DMS53 treated with DMSO at 0.1 percent for 48 hours (cell line): ENCODE measurements around the gene OR8A1.
"Not testable (repeated sequence)": the region's sequence is repeated elsewhere in the genome, so short reads cannot be mapped to it uniquely, and the experiment has no call there.

Experiments
- DNase-seq: peaks from one replicate; lab custom pipeline; 2025; ENCODE audit not compliant: unreplicated experiment; lab: John Stamatoyannopoulos, UW

The OR8A1 gene

DNA sequence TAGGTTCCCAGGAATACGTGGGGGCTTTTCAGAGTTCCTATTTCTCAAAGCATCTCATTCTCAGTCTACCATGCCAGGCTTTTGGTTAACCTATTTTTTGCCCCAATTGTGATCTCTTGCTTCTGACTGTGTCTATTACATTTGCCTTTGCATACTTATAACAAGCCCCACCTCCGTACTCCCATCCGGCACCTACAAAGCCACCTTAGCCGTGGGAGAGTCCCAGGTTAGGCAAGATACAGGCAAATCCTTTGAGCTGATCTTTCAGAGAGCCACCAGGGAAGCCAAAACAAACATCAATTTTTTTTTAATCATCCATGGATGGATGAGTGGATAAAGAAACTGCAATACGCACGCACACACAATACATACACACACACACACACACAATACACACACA, 22.8 kb downstream of the OR8A1 start:
- no peak for DNase-seq

DNA sequence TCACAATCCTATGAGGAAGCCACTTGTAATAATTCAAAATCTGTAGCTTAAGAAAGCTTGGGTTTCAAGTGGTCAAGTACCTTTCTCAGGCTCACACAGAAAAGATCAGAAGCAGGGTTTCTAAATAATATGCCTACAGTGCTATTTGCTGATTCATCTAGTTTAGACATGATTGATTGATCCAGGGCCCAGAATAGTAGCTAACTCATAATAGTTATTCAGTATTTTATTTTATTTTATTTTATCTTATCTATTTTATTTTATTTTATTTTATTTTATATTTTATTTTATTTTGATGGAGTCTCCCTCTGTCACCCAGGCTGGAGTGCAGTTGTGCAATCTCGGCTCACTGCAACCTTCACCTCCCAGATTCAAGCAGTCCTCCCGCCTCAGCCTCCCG, 25.5 kb downstream of the OR8A1 start:
- no peak for DNase-seq

DNA sequence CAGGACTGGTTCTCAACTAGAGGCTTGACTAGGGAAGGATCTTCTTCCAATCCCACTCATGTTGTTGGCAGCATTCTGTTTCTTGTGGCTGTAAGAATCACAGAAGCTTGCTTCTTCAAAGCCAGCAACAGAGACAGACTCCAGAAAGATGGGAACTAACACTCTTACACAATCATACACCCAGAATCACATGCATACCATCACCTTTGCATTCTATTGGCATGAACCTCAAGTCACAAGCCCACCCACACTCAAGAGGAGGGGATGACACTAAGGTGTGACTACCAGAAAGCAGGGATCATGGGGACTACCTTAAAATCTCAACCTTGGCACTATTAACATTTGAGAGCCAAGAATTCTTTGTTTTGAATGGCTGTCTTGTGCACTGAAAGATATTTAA, 27.8 kb downstream of the OR8A1 start:
- DNase-seq, result no peak

DNA sequence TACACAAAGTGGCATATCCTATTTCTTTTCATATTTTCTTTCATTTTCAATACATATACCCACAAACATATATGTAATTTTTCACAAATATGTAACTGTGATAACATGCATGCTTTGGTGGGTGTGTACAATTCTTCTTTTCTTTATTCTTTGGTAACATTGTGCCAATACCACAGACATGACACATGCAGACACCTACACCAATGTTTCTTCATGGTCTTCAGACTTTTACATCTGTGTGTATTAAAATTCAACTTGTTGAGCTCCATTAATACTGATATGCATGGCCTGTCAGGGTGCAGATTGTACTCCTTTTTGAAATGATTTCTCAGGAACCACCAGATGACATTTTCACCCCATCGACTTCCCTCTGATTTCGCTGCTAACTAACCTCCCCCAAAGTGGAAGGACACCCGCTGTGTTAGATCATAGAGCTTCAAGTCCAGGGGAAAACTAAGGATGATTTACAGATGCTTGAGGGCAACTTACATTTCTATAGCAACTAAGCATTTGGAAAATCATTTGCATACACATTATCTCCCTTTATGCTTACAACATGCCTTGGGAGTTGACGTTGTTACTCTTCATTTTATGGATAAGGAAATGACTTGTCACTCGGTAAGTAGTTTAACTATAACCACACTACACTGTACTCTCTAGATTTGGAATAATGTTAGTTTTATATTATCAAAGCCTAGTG, 31.0 kb downstream of the OR8A1 start:
- DNase-seq, result no peak

DNA sequence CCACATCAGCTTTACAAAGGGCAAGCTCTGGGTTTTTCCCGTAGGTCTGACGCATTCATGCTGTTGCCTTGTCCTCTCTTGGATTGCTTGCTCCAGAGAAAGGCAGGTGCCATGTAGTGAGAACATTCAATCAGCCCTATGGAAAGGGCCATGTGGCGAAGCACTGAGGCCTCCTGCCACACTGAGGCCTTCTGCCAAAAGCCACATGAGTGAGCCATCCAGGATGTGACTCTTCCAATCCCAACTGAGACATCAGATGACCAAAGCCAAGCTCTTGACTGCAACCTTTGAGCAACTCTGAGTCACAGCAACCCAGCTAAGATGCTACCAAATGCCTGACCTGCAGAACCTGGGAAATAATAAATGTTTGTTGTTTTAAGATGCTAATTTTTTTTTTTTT, 32.4 kb downstream of the OR8A1 start:
- DNase-seq, result no peak

DNA sequence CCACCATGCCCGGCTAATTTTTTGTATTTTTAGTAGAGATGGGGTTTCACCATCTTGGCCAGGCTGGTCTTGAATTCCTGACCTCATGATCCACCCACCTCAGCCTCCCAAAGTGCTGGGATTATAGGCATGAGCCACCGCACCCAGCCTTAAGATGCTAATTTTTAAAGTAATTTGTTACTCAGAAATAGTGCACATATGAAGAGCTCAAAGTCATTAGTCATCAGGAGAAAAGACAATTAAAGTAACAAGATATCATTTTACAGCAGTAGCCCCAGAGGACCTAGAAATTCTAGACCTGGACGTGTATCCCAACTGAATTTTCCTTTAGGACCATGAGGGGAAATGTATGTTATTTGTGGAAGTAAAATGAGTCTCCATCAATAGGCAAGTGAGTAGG, 32.9 kb downstream of the OR8A1 start:
- not testable (repeated sequence) for DNase-seq

DNA sequence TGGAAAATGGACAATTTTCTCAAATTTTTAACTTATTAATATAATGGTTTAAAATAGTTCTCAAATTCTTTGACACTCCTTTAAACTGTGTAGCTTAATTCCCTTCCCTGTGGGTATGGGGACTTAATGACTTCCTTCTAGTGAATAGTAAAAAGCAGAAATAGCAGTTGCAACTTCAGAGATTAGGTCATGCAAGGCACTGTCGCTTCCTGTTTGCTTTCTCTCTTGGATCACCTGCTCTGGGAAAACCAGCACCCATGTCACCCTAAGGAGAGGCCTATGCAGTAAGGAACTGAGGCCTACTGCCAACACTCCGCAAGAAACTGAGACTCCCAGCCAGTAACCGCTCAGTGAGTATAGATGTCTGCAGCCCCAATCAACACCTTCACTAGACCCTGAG, 35.9 kb downstream of the OR8A1 start:
- DNase-seq, result peak; percentile 89

DNA sequence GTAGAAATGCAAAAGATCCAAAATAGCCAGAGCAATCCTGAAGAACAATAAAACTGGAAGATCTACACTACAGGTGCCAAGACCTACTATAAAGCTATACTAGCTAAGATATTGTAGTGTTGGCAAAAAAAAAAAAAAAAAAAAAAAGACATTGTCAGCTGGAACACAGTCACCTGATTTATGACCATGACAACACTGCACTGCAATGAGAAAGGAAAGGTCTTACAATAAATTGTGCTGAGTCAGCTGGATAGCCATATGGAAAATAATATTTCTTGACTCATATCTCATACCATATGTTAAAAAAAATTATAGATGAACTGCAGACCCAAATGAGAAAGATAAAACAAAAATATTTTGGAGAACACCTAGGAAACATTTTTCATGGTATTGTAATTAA, 38.4 kb downstream of the OR8A1 start:
- no peak for DNase-seq

DNA sequence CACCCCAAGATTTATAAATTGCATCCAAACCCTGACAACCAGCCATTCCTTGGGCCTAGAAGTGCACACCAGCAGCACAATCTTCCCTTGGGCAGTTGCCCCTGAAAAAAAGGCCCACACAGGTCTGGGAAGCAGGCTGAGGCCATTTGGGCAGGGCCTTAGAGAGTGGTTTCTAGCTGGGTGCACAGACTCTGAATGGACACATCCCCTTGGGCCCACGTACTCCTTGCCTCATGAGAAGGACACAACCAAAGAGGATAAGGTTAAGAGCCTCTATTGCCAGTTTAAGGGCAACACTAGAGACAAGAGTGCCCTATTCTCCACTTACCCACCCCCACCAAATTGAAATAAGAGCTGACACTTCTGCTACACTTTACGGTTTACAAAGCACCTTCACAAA, 40.5 kb downstream of the OR8A1 start:
- no peak for DNase-seq

DNA sequence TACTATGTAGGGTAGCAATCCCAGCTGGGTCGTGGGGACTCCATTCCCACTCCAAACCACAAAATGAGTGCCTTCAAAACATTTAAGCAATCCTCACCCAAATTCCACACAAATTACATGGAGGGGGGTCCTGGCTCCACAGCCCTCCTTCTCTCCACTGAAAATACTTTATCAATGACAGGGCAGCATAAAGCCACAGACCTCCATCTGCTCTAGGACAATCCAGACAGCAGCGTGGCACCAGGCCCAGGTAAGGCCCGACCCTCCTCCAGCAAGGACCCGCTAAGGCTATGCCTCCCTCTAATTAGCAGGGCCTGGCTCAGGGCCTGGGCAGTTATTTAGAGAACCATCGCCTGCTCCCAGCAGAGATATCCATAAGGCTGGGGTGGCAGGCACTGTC, 41.3 kb downstream of the OR8A1 start, which contains the start of gene PANX3:
PANX3 (plus strand) TSS at position 365 of the 400 bp plus-strand sequence. CDS start 129 bp downstream, outside the sequence.
- DNase-seq, result no peak

DNA sequence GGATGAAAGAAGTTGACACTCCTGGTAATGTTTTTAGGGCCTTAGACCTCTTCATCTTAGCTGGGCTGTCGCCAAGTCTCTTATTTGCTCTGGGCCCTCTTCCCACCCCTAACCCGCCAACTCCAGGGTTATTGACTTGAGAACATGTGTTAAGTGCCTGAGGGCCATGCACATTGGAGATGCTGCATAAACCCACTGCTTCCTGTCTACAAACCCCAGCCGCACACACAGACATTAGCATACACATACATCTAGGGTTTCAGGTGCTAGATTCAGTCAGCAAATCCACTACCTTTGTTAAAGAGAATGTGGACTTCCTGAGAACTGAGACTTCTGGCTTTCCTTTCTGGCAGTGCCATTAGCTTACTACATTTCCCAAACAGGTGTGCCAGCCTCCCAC, 42.2 kb downstream of the OR8A1 start:
- no peak for DNase-seq

DNA sequence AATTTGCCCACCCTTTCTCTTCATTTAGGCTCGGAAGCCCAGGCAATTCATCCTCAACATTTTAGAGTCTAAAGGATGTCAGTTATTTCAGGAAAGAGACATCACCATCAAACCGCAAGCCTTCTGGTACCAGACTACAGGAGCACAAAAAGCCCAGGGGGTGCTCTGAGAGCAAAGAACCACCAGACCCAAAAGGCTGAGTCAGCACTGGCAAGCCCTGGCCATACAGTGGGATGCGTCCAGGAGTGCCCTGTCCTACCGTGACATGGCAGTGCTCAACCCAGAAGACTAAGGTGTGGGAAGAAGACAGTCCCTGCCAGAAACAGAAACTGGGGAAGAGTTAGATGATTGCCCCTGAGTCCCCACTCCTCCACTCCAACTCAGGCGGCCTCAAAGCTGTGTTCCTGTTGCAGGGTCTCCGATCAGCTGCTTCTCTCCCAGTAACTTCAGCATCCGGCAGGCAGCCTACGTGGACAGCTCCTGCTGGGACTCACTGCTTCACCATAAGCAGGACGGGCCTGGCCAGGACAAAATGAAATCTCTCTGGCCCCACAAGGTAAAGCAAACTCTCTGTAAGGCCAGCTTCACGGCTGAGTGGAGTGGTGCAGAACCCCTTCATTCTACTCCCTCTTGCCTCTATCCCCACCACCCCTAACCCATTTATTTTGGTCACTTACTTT, 42.9 kb downstream of the OR8A1 start:
- DNase-seq, result no peak

DNA sequence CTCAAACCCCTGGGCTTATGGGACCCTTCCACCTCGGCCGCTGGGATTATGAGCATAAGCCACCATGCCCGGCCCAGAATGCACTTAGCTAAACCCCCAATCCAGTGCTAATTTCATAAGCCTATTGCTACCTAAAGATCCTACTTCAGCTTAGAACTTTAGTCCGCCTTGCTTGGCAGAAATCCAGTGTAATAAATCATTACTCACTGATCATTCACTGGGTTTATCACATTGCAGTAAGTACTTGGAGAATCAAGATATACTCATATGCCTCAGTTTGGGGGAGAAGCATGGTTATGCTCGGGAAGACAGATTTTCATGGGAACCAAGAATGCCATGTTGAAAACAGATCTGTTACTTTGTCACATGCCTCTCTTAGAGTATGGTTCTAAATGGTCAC, 49.1 kb downstream of the OR8A1 start:
- no peak for DNase-seq
